Measurements from ENCODE around the gene SDF2.

GRCh38 chr17:28662527-28662829 lies 772 bp upstream of the SDF2 start:
- no peak for TF ChIP-seq SP1 (IDR thresholded peaks at IDR 0.05)
- TF ChIP-seq SUZ12 (IDR thresholded peaks at IDR 0.05), result no peak
- no peak for TF ChIP-seq HDGF (IDR thresholded peaks at IDR 0.05; ENCODE audit: borderline replicate concordance)
- TF ChIP-seq FOXM1 (IDR thresholded peaks at IDR 0.05; ENCODE audit: borderline replicate concordance), result no peak
- TF ChIP-seq PKNOX1 (IDR thresholded peaks at IDR 0.05), result no peak
- no peak for TF ChIP-seq ELF4 (IDR thresholded peaks at IDR 0.05)

All from HEK293T (cell line).